ENCODE results near the gene NKD2. TPM values are rescaled to one million over a fixed set of nuclear protein-coding genes. Genes with fewer than 3 reads are reported as not detected.

The NKD2 gene
- total and polyA plus RNA-seq, 12 donors: 0.22 to 32.8 (median 10.8) TPM

- WGBS, 4 donors: 86 to 92% (median 91%) methylated on average over 23 to 24 of the region's 24 CpGs
- Histone ChIP-seq H3K27me3 (no peaks in the 10 kb centered on the region), H3K27ac (no peak overlapping the region), H3K4me1 (replicated peaks in 1 of 2) (no peaks in the 10 kb centered on the region), H3K9me3 (replicated peaks in 1 of 3) (no peaks in the 10 kb centered on the region), H3K36me3 (replicated peaks in 1 of 2) (no peaks in the 10 kb centered on the region), H3K4me3 (no peak overlapping the region)
- intact Hi-C loops (cut with DNase I): no loop called here
- TF ChIP-seq CTCF (IDR thresholded peaks at IDR 0.05) (no peak), POLR2A (IDR thresholded peaks at IDR 0.05) (no peak)
- DNase-seq: peak in 1 of 7 donors; percentile 8
Measured at GRCh38 chr5:1029282-1029944, 20.8 kb downstream of the NKD2 start.

- Histone ChIP-seq H3K9me3 (replicated peaks in 1 of 3) (no peaks in the 10 kb centered on the region), H3K27ac (no peak overlapping the region), H3K4me1 (replicated peaks in 1 of 2) (no peaks in the 10 kb centered on the region), H3K4me3 (no peak overlapping the region), H3K36me3 (replicated peaks in 1 of 2) (no peaks in the 10 kb centered on the region), H3K27me3 (no peaks in the 10 kb centered on the region)
- TF ChIP-seq CTCF (IDR thresholded peaks at IDR 0.05) (no peak), POLR2A (IDR thresholded peaks at IDR 0.05) (no peak)
- WGBS, 4 donors: 72 to 87% (median 81%) methylated on average over 4 to 10 of the region's 10 CpGs
- DNase-seq: peak in 1 of 7 donors; percentile 4
- intact Hi-C loops (cut with DNase I): no loop called here
Measured at GRCh38 chr5:1029945-1030625, 21.5 kb downstream of the NKD2 start.

GRCh38 chr5:1030801-1031271 is 22.2 kb downstream of the NKD2 start:
- Histone ChIP-seq H3K4me3 (no peak overlapping the region), H3K4me1 (replicated peaks in 1 of 2) (no peaks in the 10 kb centered on the region), H3K27ac (no peak overlapping the region), H3K27me3 (no peaks in the 10 kb centered on the region), H3K9me3 (replicated peaks in 1 of 3) (no peaks in the 10 kb centered on the region), H3K36me3 (replicated peaks in 1 of 2) (no peaks in the 10 kb centered on the region)
- 65 to 80% (median 73%) methylated on average over 1 to 10 of the region's 10 CpGs for WGBS, 4 donors
- intact Hi-C loops (cut with DNase I): no loop called here
- TF ChIP-seq CTCF (IDR thresholded peaks at IDR 0.05) (no peak), POLR2A (IDR thresholded peaks at IDR 0.05) (no peak)
- DNase-seq: peak in 1 of 7 donors; percentile 1

- Histone ChIP-seq H3K4me3 (no peak overlapping the region), H3K4me1 (replicated peaks in 1 of 2) (no peaks in the 10 kb centered on the region), H3K27me3 (no peaks in the 10 kb centered on the region), H3K27ac (no peak overlapping the region), H3K36me3 (replicated peaks in 1 of 2) (no peaks in the 10 kb centered on the region), H3K9me3 (replicated peaks in 1 of 3) (no peaks in the 10 kb centered on the region)
- TF ChIP-seq POLR2A (IDR thresholded peaks at IDR 0.05): no peak
- TF ChIP-seq CTCF (IDR thresholded peaks at IDR 0.05): no peak
- WGBS, 4 donors: 75 to 93% (median 82%) methylated on average over 19 of the region's 19 CpGs
- DNase-seq: peak in 1 of 7 donors; percentile 9
- intact Hi-C loops (cut with DNase I): no loop called here
Measured at GRCh38 chr5:1031306-1031959, 22.8 kb downstream of the NKD2 start.

All from adrenal gland (tissue), 12 donors.